Keratinocyte (primary cell): ENCODE measurements around the gene AP3S1. TPM values are rescaled to one million over a fixed set of nuclear protein-coding genes. Genes with fewer than 3 reads are reported as not detected.
"Not testable (repeated sequence)": the region's sequence is repeated elsewhere in the genome, so short reads cannot be mapped to it uniquely, and the experiment has no call there.

Source experiments
- DNase-seq: peaks from one replicate; pipeline ENCODE4 v3.0.0-alpha.2; 2011; ENCODE audit warnings: low read depth, missing footprints, low spot score
- FAIRE-seq: peaks from 2 replicates; lab custom pipeline; 2011; peaks lifted over from hg19 to GRCh38; lab: Jason Lieb, UNC
- H2AFZ ChIP-seq: 2 replicates; pipeline ENCODE4 v1.6.0; 2012; ENCODE audit warnings: low read length, control low read depth, inconsistent platforms; ENCODE audit not compliant: control insufficient read depth
- H3K27ac ChIP-seq: 2 replicates; pipeline ENCODE4 v1.5.1; 2011; ENCODE audit warnings: low read length; ENCODE audit not compliant: control insufficient read depth, insufficient read depth
- H3K27me3 ChIP-seq: 3 replicates; pipeline ENCODE4 v1.6.0; 2011; ENCODE audit warnings: low read length; ENCODE audit not compliant: control insufficient read depth, insufficient read depth; ENCODE audit errors: extremely low read depth
- H3K36me3 ChIP-seq, 2 experiments: 2 replicates in 1 of 2; 3 replicates in 1 of 2; pipeline ENCODE4 v1.5.1; 2011; ENCODE audit warnings: low read length in 2 of 2, mild to moderate bottlenecking in 1 of 2; ENCODE audit not compliant: control insufficient read depth in 2 of 2, insufficient read depth in 2 of 2; ENCODE audit errors: extremely low read depth in 1 of 2
- H3K4me1 ChIP-seq: 3 replicates; pipeline ENCODE4 v1.5.1; 2011; ENCODE audit warnings: low read length; ENCODE audit not compliant: control insufficient read depth, insufficient read depth; ENCODE audit errors: extremely low read depth
- H3K4me2 ChIP-seq: 3 replicates; pipeline ENCODE4 v1.6.0; 2011; ENCODE audit warnings: low read depth, low read length; ENCODE audit not compliant: control insufficient read depth, insufficient read depth; ENCODE audit errors: extremely low read depth
- H3K4me3 ChIP-seq, 3 experiments: fragments of 200-600 bp in 1 of 3; sonication (generic) in 1 of 3; 2 replicates in 2 of 3; 3 replicates in 1 of 3; pipeline ENCODE4 v1.5.1; 2011 to 2016; ENCODE audit warnings: low read length in 3 of 3, mild to moderate bottlenecking in 3 of 3, control low read depth in 2 of 3, inconsistent platforms in 1 of 3, low read depth in 1 of 3, mixed read lengths in 1 of 3, mixed run types in 1 of 3, moderate library complexity in 1 of 3; ENCODE audit not compliant: control insufficient read depth in 2 of 3, insufficient read depth in 2 of 3; ENCODE audit errors: extremely low read depth in 1 of 3
- H3K79me2 ChIP-seq: 2 replicates; pipeline ENCODE4 v1.6.0; 2012; ENCODE audit warnings: low read length; ENCODE audit not compliant: control insufficient read depth, insufficient read depth
- H3K9ac ChIP-seq: 3 replicates; pipeline ENCODE4 v1.6.0; 2011; ENCODE audit warnings: low read length; ENCODE audit not compliant: control insufficient read depth, insufficient read depth; ENCODE audit errors: extremely low read depth
- H3K9me1 ChIP-seq: 3 replicates; pipeline ENCODE4 v1.6.0; 2011; ENCODE audit warnings: low read length; ENCODE audit not compliant: control insufficient read depth, insufficient read depth; ENCODE audit errors: extremely low read depth
- H3K9me3 ChIP-seq: 2 replicates; pipeline ENCODE4 v1.5.1; 2012; ENCODE audit warnings: low read depth, low read length; ENCODE audit not compliant: control insufficient read depth
- H4K20me1 ChIP-seq: 3 replicates; pipeline ENCODE4 v1.6.0; 2011; ENCODE audit warnings: low read length; ENCODE audit not compliant: control insufficient read depth, insufficient read depth; ENCODE audit errors: extremely low read depth
- EZH2 ChIP-seq: IDR thresholded peaks from one replicate; pipeline ENCODE4 v1.6.1; 2012; ENCODE audit warnings: inconsistent platforms, mild to moderate bottlenecking, low read length, moderate library complexity
- dilution Hi-C: fragments of 300-500 bp; cut with MboI; formaldehyde crosslinking; loops from one replicate; pipeline ENCODE4 v1.7.0; 2020; ENCODE audit warnings: low sequenced_read_pairs; ENCODE audit not compliant: extremely low pct_ligation_motif_present
- polyA plus RNA-seq, 5 experiments: library from polyadenylated mRNA; depleted of rRNA in 3 of 5; stranded (reverse) in 3 of 5; stranded (forward) in 1 of 5; unstranded in 1 of 5; fragments of >200 nt; gene quantifications; 1 replicate in 1 of 5; 2 replicates in 3 of 5; 3 replicates in 1 of 5; pipeline versions ENCODE4 v1.2.1 to v1.2.3, GENCODE V29; 2011 to 2012; ENCODE audit warnings: missing spikeins in 2 of 5, low read depth in 1 of 5, low replicate concordance in 1 of 5
- TF ChIP-seq, protein P1 (sequence below), 3 experiments: IDR thresholded peaks in 1 of 3; conservative IDR thresholded peaks in 1 of 3; optimal IDR thresholded peaks in 1 of 3; 2 replicates in 2 of 3; 3 replicates in 1 of 3; pipeline versions ENCODE3 to v1.5.1; 2011; ENCODE audit warnings: low read length in 3 of 3, mild to moderate bottlenecking in 3 of 3, moderate library complexity in 2 of 3, control low read depth in 1 of 3, inconsistent platforms in 1 of 3; ENCODE audit not compliant: insufficient read depth in 2 of 3; ENCODE audit errors: extremely low read depth in 1 of 3

AP3S1 gene
- polyA plus RNA-seq, 1 donor (not counting 4 experiments of a cell fraction or from before 2014, with no cell fraction given), result 153 TPM

DNA sequence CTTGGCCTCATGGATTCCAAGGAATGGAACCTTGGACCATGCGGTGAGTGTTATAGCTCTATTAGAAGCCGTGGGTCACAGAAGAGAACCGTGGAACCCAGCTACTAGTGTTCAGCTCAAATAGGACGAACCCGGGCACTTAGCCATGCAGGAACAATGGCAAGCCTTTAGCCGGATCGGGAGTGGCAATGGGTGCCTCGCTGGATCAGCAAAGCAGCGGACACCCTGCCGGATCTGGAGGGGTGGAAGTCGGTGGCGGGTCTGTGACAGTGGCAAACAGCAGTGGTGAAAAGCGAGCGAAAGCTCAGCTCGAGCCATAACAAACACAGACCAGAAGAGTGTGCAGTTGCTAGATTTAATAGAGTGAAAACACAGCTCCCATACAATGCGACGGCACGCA, 22.9 kb upstream of the AP3S1 start:
- dilution Hi-C loops, result no loop called here

DNA sequence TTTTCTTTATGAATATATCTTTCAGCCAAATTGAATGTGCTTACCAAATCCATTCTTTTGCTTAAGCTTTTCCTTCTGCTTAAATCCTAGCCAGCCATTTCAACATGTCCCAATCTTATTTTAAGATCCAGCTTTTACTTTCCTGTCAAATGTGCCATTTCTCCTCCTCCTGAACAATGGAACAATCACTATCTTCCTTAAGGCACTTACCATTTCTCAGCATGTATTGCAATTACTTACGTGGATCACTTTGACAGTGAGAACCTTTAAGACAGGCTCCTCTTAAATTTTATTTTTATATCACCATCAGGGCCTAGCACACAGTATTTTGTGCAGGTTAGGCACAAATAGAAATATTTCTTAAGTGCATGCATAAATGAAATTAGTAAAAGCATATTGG, 20.9 kb upstream of the AP3S1 start:
- dilution Hi-C loops, result no loop called here
- no peak overlapping the region for H3K4me2 ChIP-seq
- H4K20me1 ChIP-seq, result no peaks in the 10 kb centered on the region
- FAIRE-seq, result no peak
- H3K79me2 ChIP-seq, result no peaks in the 10 kb centered on the region
- no peaks in the 10 kb centered on the region for H3K4me1 ChIP-seq
- no peaks in the 10 kb centered on the region for H3K36me3 ChIP-seq
- H3K9me1 ChIP-seq, result no peaks in the 10 kb centered on the region
- no peak overlapping the region for H3K4me3 ChIP-seq
- DNase-seq, result no peak
- TF ChIP-seq, protein P1, sequence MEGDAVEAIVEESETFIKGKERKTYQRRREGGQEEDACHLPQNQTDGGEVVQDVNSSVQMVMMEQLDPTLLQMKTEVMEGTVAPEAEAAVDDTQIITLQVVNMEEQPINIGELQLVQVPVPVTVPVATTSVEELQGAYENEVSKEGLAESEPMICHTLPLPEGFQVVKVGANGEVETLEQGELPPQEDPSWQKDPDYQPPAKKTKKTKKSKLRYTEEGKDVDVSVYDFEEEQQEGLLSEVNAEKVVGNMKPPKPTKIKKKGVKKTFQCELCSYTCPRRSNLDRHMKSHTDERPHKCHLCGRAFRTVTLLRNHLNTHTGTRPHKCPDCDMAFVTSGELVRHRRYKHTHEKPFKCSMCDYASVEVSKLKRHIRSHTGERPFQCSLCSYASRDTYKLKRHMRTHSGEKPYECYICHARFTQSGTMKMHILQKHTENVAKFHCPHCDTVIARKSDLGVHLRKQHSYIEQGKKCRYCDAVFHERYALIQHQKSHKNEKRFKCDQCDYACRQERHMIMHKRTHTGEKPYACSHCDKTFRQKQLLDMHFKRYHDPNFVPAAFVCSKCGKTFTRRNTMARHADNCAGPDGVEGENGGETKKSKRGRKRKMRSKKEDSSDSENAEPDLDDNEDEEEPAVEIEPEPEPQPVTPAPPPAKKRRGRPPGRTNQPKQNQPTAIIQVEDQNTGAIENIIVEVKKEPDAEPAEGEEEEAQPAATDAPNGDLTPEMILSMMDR (optimal IDR thresholded peaks at IDR 0.05 in 1 of 3, IDR thresholded peaks at IDR 0.05 in 1 of 3, conservative IDR thresholded peaks at IDR 0.05 in 1 of 3; ENCODE audit: extremely low read depth in 1 of 3, insufficient read depth in 2 of 3, low read length in 3 of 3), result no peak
- TF ChIP-seq EZH2, result no peak
- peaks cover 27% of the 10 kb centered on the region for H3K27me3 ChIP-seq
- no peak overlapping the region for H3K9ac ChIP-seq
- no peak overlapping the region for H3K27ac ChIP-seq
- peaks cover under 1% of the 10 kb centered on the region for H3K9me3 ChIP-seq
- no peak overlapping the region for H2AFZ ChIP-seq

More for the DNA sequence above, 22.9 kb upstream of the AP3S1 start:
- FAIRE-seq (no peak), DNase-seq (no peak)
- TF ChIP-seq EZH2, result no peak
- TF ChIP-seq, protein P1 (optimal IDR thresholded peaks at IDR 0.05 in 1 of 3, IDR thresholded peaks at IDR 0.05 in 1 of 3, conservative IDR thresholded peaks at IDR 0.05 in 1 of 3; ENCODE audit: extremely low read depth in 1 of 3, insufficient read depth in 2 of 3, low read length in 3 of 3), result no peak
- no peaks in the 10 kb centered on the region for H3K4me1 ChIP-seq
- H3K9me3 ChIP-seq, result no peaks in the 10 kb centered on the region
- peaks cover 47% of the 10 kb centered on the region for H3K27me3 ChIP-seq
- H4K20me1 ChIP-seq, result no peaks in the 10 kb centered on the region
- no peak overlapping the region for H3K4me3 ChIP-seq
- H3K27ac ChIP-seq, result no peak overlapping the region
- no peak overlapping the region for H2AFZ ChIP-seq
- H3K79me2 ChIP-seq, result no peaks in the 10 kb centered on the region
- no peak overlapping the region for H3K4me2 ChIP-seq
- H3K36me3 ChIP-seq, result no peaks in the 10 kb centered on the region
- no peaks in the 10 kb centered on the region for H3K9me1 ChIP-seq
- no peak overlapping the region for H3K9ac ChIP-seq

DNA sequence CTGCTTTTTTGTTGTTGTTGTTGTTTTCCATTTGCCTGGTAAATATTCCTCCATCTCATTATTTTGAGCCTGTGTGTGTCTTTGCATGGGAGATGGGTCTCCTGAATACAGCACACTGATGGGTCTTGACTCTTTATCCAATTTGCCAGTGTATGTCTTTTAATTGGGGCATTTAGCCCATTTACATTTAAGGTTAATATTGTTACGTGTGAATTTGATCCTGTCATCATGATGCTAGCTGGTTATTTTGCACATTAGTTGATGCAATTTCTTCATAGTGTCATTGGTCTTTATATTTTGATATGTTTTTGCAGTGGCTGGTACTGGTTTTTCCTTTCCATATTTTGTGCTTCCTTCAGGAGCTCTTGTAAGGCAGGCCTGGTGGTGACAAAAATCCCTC, 16.8 kb upstream of the AP3S1 start:
- H4K20me1 ChIP-seq, H3K9me1 ChIP-seq, FAIRE-seq, H3K4me1 ChIP-seq, H3K9me3 ChIP-seq, H3K9ac ChIP-seq, H3K4me3 ChIP-seq, dilution Hi-C loops, H3K27ac ChIP-seq, H3K79me2 ChIP-seq, DNase-seq, H3K27me3 ChIP-seq, H3K4me2 ChIP-seq, H2AFZ ChIP-seq, H3K36me3 ChIP-seq: not testable (repeated sequence)
